ENCODE results near the gene NME9.

The NME9 gene

GRCh38 chr3:138282836-138283235 is 46.8 kb downstream of the NME9 start:
- no peak for DNase-seq (ENCODE audit: low read depth in 3 of 3)

- DNase-seq (ENCODE audit: low read depth in 3 of 3) = no peak
Measured at GRCh38 chr3:138281561-138281960, 48.1 kb downstream of the NME9 start.

GRCh38 chr3:138271189-138271794 is 58.4 kb downstream of the NME9 start:
- no peak for DNase-seq (ENCODE audit: low read depth in 3 of 3)

- no peak for DNase-seq (ENCODE audit: low read depth in 3 of 3)
Measured at GRCh38 chr3:138270245-138270644, 59.4 kb downstream of the NME9 start.

GRCh38 chr3:138267083-138267482 is 62.6 kb downstream of the NME9 start:
- DNase-seq (ENCODE audit: low read depth in 3 of 3) = no peak

GRCh38 chr3:138265745-138266144 is 63.9 kb downstream of the NME9 start:
- DNase-seq (ENCODE audit: low read depth in 3 of 3) = no peak

- no peak for DNase-seq (ENCODE audit: low read depth in 3 of 3)
Measured at GRCh38 chr3:138263104-138263503, 66.5 kb downstream of the NME9 start.

- no peak for DNase-seq (ENCODE audit: low read depth in 3 of 3)
Measured at GRCh38 chr3:138260611-138261010, 69.0 kb downstream of the NME9 start.

GRCh38 chr3:138259126-138259525 is 70.5 kb downstream of the NME9 start:
- DNase-seq (ENCODE audit: low read depth in 3 of 3) = no peak

GRCh38 chr3:138257986-138258385 is 71.7 kb downstream of the NME9 start:
- DNase-seq (ENCODE audit: low read depth in 3 of 3) = no peak

GRCh38 chr3:138256022-138256421 is 73.6 kb downstream of the NME9 start:
- DNase-seq (ENCODE audit: low read depth in 3 of 3) = no peak

- no peak for DNase-seq (ENCODE audit: low read depth in 3 of 3)
Measured at GRCh38 chr3:138254216-138254615, 75.4 kb downstream of the NME9 start.

- DNase-seq (ENCODE audit: low read depth in 3 of 3) = no peak
Measured at GRCh38 chr3:138253609-138254008, 76.0 kb downstream of the NME9 start.

Data from stimulated activated CD4-positive, alpha-beta T cell treated with anti-CD3 and anti-CD28 coated beads, TNF-alpha, amount 100 ng/mL, for 48 hours (primary cell).